ENCODE measurements around the gene F2. TPM values are rescaled to one million over a fixed set of nuclear protein-coding genes. Genes with fewer than 3 reads are reported as not detected.

Gene F2
- total RNA-seq, 1 donor from 2014 or later = not detected

DNA sequence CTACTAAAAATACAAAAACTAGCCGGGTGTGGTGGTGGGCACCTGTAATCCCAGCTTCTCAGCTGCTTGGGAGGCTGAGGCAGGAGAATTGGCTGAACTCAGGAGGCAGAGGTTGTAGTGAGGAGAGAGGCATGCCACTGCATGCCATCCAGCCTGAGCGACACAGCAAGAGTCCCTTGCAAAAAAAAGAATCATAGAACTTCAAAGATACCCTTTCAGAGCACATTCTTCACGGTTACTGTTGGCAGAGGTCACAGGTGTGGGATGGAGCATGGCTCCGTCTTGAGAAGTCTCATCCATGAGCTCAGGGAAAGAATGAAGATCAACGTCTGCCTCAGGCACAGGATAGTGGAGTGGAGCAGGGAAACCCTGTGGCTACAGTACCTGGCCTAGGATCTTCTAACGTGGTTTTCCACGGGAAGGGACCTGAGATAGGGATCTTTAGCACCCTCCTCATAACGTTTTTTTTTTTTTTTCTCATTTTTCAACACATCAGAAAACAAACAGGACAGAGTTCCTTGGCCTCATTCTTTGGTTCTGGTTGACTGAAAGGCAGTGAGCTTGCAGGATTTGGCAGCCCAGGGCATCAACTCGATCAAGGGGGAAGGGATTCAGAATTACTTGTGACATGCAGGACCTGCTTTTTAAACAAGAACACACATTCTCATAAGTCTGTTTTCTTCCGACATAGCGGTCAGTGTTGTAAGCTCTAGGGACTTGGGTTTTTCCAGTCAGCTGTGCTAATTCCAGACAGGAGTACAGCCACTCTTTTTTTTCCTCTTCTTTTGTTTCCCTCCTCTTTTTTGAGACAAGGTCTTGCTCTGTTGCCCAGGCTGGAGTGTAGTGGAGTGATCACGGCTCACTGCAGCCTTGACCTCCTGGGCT, 22.8 kb downstream of the F2 start:
- DNase-seq (no peak), ATAC-seq (ENCODE audit: low read depth) (no peak)
- Mint-ChIP-seq H3K36me3 (ENCODE audit: low read depth) (peaks cover 54% of the 10 kb centered on the region), H3K4me1 (no peaks in the 10 kb centered on the region), H3K27me3 (no peaks in the 10 kb centered on the region), H3K9me3 (no peaks in the 10 kb centered on the region), H3K27ac (no peak overlapping the region), H3K4me3 (no peak overlapping the region)
- TF ChIP-seq, protein P1, sequence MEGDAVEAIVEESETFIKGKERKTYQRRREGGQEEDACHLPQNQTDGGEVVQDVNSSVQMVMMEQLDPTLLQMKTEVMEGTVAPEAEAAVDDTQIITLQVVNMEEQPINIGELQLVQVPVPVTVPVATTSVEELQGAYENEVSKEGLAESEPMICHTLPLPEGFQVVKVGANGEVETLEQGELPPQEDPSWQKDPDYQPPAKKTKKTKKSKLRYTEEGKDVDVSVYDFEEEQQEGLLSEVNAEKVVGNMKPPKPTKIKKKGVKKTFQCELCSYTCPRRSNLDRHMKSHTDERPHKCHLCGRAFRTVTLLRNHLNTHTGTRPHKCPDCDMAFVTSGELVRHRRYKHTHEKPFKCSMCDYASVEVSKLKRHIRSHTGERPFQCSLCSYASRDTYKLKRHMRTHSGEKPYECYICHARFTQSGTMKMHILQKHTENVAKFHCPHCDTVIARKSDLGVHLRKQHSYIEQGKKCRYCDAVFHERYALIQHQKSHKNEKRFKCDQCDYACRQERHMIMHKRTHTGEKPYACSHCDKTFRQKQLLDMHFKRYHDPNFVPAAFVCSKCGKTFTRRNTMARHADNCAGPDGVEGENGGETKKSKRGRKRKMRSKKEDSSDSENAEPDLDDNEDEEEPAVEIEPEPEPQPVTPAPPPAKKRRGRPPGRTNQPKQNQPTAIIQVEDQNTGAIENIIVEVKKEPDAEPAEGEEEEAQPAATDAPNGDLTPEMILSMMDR (IDR thresholded peaks at IDR 0.05) = no peak
- intact Hi-C loops (cut with micrococcal nuclease) = no loop called here
- POLR2A ChIA-PET = no interaction called here
- CTCF ChIA-PET = no interaction called here

DNA sequence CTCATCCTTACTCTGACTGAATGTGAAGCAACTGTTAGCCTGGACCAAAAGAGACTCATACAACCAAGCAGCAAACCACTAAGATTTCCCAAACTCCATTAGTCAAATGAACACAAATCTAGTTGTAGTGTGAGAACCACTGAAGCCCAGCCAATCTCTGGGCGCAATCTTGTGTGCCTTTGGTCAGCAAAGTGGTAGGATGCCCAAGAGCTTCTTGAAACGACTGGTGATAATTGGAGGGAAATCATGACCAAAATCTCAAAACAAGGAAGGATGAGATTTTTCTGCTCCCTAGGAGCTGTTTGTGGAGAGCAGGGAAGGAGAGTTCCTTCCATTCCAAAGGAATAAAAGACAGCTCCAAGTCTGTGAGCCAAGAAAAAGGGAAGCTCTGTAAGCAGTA, 24.0 kb downstream of the F2 start:
- POLR2A ChIA-PET = no interaction called here
- Mint-ChIP-seq H3K27ac (no peak overlapping the region), H3K4me3 (no peak overlapping the region), H3K36me3 (ENCODE audit: low read depth) (peaks cover 66% of the 10 kb centered on the region), H3K4me1 (no peaks in the 10 kb centered on the region), H3K27me3 (no peaks in the 10 kb centered on the region), H3K9me3 (no peaks in the 10 kb centered on the region)
- CTCF ChIA-PET = no interaction called here
- ATAC-seq (ENCODE audit: low read depth) = no peak
- no peak for DNase-seq
- TF ChIP-seq, protein P1 (IDR thresholded peaks at IDR 0.05) = no peak
- intact Hi-C loops (cut with micrococcal nuclease) = no loop called here

DNA sequence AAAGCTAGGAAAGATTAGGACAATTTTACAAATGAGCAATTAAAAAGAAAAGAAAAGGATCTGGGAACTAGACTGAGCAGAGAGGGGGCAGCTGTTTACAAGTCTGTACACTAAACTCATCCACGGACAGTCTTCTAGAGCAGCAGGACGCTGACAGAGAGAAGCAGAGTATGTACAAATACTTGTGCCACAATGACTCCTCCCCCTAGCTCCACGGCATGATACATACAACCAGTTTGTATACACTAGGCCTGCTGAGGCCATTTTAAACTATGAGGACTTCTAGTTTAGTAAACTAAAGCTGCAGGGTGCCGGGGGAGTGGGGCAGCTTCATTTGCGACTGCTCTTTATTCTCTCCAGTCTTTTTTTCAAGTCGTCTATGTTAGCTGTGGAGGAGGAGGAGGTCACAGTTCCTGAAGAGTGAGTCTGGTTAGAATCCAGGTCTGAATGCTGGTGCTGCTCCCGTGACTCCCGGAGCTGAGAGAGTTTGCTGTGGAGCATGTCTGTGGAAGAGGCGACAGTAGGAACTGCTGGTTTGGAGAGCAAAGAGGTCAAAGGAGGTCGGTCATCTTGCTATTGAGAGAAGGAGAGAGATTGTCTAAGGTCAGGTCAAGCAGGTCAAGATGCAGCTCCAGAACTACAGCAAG, 24.8 kb downstream of the F2 start:
- H3K27ac Mint-ChIP-seq = no peak overlapping the region

DNA sequence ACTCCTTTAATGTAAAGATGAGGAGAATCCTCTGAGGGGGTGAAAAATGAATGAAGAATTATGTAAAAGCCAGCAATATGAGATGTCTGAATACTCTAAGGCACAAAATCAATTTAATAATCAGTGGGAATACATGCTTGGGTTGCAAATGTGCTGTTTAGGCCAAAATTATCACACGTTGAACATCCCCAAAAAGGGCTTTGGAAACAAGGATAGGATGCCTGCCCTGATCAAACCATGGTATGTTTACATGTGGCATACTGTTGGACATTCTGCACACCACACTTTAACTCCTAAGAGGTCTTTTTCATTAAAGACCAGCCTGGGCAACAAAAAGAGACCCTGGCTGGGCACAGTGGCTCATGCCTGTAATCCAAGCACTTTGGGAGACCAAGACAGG, 26.3 kb downstream of the F2 start:
- DNase-seq = no peak
- POLR2A ChIA-PET = no interaction called here
- no peaks in the 10 kb centered on the region for H3K27me3 Mint-ChIP-seq
- peaks cover 83% of the 10 kb centered on the region for H3K36me3 Mint-ChIP-seq (ENCODE audit: low read depth)
- H3K9me3 Mint-ChIP-seq = no peaks in the 10 kb centered on the region
- intact Hi-C loops (cut with micrococcal nuclease) = no loop called here
- TF ChIP-seq, protein P1 (IDR thresholded peaks at IDR 0.05) = no peak
- ATAC-seq (ENCODE audit: low read depth) = no peak
- CTCF ChIA-PET = no interaction called here
- H3K4me1 Mint-ChIP-seq = no peaks in the 10 kb centered on the region
- no peak overlapping the region for H3K27ac Mint-ChIP-seq
- H3K4me3 Mint-ChIP-seq = no peak overlapping the region

More for the DNA sequence above, 24.8 kb downstream of the F2 start:
- POLR2A ChIA-PET = no interaction called here
- intact Hi-C loops (cut with micrococcal nuclease) = no loop called here
- ATAC-seq (ENCODE audit: low read depth) = no peak
- H3K27me3 Mint-ChIP-seq = no peaks in the 10 kb centered on the region
- peaks cover 72% of the 10 kb centered on the region for H3K36me3 Mint-ChIP-seq (ENCODE audit: low read depth)
- no peak for DNase-seq
- H3K4me1 Mint-ChIP-seq = no peaks in the 10 kb centered on the region
- H3K4me3 Mint-ChIP-seq = no peak overlapping the region
- TF ChIP-seq, protein P1 (IDR thresholded peaks at IDR 0.05) = no peak
- H3K9me3 Mint-ChIP-seq = no peaks in the 10 kb centered on the region
- CTCF ChIA-PET = no interaction called here

DNA sequence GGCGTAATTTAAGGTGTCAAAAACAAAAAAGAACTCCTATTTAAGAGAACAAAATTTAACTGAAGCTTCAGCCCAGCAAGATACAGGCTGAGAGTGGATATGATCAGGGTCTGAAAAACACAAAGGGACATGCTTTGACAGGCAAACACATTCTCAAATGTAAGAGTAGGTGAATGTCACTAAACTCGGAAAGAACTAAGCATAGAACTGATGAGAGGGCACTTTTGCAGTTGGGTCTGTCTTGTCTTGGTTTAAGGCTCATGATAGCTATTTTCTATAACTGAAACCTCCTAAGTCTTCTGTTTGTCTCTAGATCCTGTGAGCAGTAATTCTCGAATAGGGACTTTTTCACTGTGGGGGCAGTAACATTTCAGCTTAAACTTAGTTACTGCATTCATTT, 27.0 kb downstream of the F2 start:
- ChIA-PET CTCF (interaction anchor here (0.6 kb wide), 1 partner anchor 396 kb away, joined by 3 read pairs; no protein-coding TSS in a partner anchor), POLR2A (no interaction called here)
- Mint-ChIP-seq H3K4me3 (no peak overlapping the region), H3K4me1 (no peaks in the 10 kb centered on the region), H3K27ac (no peak overlapping the region), H3K36me3 (ENCODE audit: low read depth) (peaks cover 89% of the 10 kb centered on the region), H3K27me3 (no peaks in the 10 kb centered on the region), H3K9me3 (no peaks in the 10 kb centered on the region)
- TF ChIP-seq, protein P1 (IDR thresholded peaks at IDR 0.05) = no peak
- intact Hi-C loops (cut with micrococcal nuclease) = no loop called here
- ATAC-seq (ENCODE audit: low read depth) (no peak), DNase-seq (no peak)
